Colonic mucosa (tissue), 4 donors: Measurements from ENCODE around the gene DGKB. TPM values are rescaled to one million over a fixed set of nuclear protein-coding genes. Genes with fewer than 3 reads are reported as not detected.

Experiments
- DNase-seq: peaks from one replicate; pipeline ENCODE4 v3.0.0-alpha.2; 2020
- H3K27ac ChIP-seq: fragments of 200-600 bp; one replicate; pipeline ENCODE4 v1.8.0; 2021
- H3K27me3 ChIP-seq: fragments of 200-600 bp; one replicate; pipeline ENCODE4 v1.8.0; 2021
- H3K36me3 ChIP-seq: fragments of 200-600 bp; one replicate; pipeline ENCODE4 v1.8.0; 2021
- H3K4me1 ChIP-seq: fragments of 200-600 bp; one replicate; pipeline ENCODE4 v1.8.0; 2021; ENCODE audit warnings: mild to moderate bottlenecking
- H3K4me3 ChIP-seq: fragments of 200-600 bp; one replicate; pipeline ENCODE4 v1.8.0; 2021
- H3K9ac ChIP-seq, 2 donors: one replicate each; pipeline ENCODE4 v1.7.0; 2013; ENCODE audit warnings: control low read depth in 2 of 2, low read depth in 2 of 2, low read length in 2 of 2
- H3K9me3 ChIP-seq: fragments of 200-600 bp; one replicate; pipeline ENCODE4 v1.8.0; 2021
- intact Hi-C: fragments of 100-400 bp; cut with DNase I; formaldehyde crosslinking; loops from one replicate; pipeline ENCODE4 v1.14.1; 2022
- total RNA-seq, 2 donors: library from RNA; stranded (reverse); fragmentation: NEBNext Ultra II Directional in 1 of 2; extraction: Animal tissue kit (Norgen Biotek cat#: 25700) in 1 of 2; gene quantifications; one replicate each; pipeline ENCODE4 v1.2.1, GENCODE V29; 2021
- TF ChIP-seq, protein P1 (sequence below): fragments of 200-600 bp; IDR thresholded peaks from one replicate; pipeline ENCODE4 v1.8.0; 2022; ENCODE audit warnings: antibody characterized with exemption, mild to moderate bottlenecking
- donor health status: healthy.
- donor health status: DM: no; HTN: no; CAD: no.
- donor health status: DM: no; HTN: no; CAD: no.

The DGKB gene
- total RNA-seq, 2 donors from 2014 or later, result 0.25 to 0.61 TPM

DNA sequence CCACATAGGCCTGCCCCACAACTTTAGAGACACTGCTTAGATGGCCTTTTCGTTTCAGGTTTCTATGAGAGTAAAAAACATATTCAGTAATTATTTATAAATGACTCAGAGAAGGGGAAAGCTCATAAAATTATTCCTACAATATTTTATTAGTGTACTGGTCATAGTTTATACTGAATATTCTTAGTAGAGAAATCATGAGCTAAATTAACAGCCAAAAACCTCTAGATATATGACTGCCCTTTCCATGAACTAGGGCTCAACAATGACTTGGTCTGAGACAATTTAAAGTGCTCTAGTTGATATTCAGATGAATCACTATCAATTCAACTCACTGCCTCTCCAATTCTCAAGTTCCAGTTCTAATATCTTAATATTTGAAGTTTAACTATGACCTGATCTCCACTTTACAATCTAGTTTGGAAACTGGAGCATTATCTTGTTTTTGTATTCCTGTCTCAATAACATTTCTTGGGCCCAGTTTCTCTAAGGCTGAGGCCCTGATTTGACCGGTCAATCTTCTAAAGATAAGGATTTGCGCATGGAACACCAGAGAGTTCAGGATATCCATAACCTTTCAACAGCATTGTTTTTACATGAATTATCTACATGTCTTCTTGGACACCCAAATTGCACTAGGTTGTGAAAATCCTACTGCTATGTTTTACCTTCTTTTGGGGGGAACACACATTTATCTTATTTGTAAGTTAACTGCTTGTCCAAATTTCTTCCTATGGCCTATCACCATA, 141.6 kb downstream of the DGKB start:
- no peak overlapping the region for H3K9ac ChIP-seq
- TF ChIP-seq, protein P1, sequence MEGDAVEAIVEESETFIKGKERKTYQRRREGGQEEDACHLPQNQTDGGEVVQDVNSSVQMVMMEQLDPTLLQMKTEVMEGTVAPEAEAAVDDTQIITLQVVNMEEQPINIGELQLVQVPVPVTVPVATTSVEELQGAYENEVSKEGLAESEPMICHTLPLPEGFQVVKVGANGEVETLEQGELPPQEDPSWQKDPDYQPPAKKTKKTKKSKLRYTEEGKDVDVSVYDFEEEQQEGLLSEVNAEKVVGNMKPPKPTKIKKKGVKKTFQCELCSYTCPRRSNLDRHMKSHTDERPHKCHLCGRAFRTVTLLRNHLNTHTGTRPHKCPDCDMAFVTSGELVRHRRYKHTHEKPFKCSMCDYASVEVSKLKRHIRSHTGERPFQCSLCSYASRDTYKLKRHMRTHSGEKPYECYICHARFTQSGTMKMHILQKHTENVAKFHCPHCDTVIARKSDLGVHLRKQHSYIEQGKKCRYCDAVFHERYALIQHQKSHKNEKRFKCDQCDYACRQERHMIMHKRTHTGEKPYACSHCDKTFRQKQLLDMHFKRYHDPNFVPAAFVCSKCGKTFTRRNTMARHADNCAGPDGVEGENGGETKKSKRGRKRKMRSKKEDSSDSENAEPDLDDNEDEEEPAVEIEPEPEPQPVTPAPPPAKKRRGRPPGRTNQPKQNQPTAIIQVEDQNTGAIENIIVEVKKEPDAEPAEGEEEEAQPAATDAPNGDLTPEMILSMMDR, result no peak
- no peaks in the 10 kb centered on the region for H3K27me3 ChIP-seq
- no peak overlapping the region for H3K27ac ChIP-seq
- intact Hi-C loops, result no loop called here
- no peaks in the 10 kb centered on the region for H3K9me3 ChIP-seq
- H3K4me1 ChIP-seq, result no peaks in the 10 kb centered on the region
- no peak for DNase-seq
- H3K4me3 ChIP-seq, result no peak overlapping the region
- H3K36me3 ChIP-seq, result no peaks in the 10 kb centered on the region

DNA sequence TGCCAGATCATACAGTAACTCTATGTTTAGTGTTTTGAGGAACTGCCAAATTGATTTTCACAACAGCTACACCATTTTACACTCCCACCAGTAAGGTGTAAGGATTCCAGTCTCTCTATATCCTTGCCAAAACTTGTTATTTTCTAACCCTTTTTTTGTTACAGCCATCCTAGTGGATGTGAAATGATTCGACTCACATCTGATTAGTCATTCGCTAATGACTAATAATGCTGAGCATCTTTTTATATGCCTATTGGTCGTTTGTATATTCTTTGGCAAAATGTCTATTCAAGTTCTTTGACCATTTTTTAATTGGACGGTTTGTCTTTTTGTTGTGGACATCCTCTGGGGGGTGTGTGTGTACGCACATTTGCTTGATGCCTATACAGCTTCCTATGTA, 142.8 kb downstream of the DGKB start:
- intact Hi-C loops, result no loop called here

DNA sequence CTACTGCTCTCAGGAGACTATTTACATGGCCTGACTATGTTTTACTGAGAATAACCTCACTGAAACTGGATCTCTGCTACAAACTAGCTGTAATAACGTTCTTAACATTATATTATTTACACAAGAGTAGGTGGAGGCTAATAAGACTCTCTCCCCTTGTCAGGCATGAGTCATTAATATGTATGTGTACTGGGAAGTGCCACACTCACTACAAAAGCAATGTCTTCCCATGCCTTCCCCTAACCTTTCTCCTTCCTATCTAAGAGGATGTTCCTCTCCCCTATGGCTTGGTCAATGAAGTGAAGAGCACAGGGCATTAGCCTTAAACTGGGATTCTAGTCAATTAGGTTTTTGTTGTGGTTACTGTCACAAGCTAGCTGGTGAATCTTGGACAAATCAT, 147.9 kb downstream of the DGKB start:
- Histone ChIP-seq H3K27me3 (no peaks in the 10 kb centered on the region), H3K4me1 (no peaks in the 10 kb centered on the region)

More for the DNA sequence above, 142.8 kb downstream of the DGKB start:
- Histone ChIP-seq H3K27me3 (no peaks in the 10 kb centered on the region), H3K4me3 (no peak overlapping the region), H3K27ac (no peak overlapping the region), H3K9ac (no peak overlapping the region), H3K9me3 (no peaks in the 10 kb centered on the region), H3K36me3 (no peaks in the 10 kb centered on the region), H3K4me1 (no peaks in the 10 kb centered on the region)
- TF ChIP-seq, protein P1, result no peak
- no peak for DNase-seq

DNA sequence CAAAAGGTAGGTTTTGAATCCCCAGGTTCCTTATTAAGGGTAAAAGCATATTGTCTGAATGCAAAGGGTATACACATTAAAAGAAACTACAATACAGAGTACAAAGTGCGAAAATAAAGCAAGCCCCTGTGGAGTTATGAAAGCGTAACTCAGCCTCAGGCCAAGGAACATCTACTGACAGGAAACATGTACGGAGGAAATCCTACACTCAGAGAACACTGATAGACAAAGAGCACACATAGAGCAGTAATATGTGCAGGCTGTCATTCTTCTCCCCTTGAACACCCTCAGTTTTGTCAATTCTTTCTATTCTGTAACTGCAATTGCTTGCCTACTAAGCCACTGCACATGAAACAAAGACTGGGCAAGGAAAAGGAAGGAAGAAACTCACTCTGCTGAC, 150.2 kb downstream of the DGKB start:
- Histone ChIP-seq H3K9me3 (no peaks in the 10 kb centered on the region), H3K36me3 (no peaks in the 10 kb centered on the region), H3K4me1 (no peaks in the 10 kb centered on the region), H3K27ac (no peak overlapping the region), H3K27me3 (no peaks in the 10 kb centered on the region), H3K9ac (no peak overlapping the region), H3K4me3 (no peak overlapping the region)
- TF ChIP-seq, protein P1, result no peak
- no peak for DNase-seq
- intact Hi-C loops, result no loop called here

More for the DNA sequence above, 147.9 kb downstream of the DGKB start:
- H3K9ac ChIP-seq, result no peak overlapping the region
- H3K36me3 ChIP-seq, result no peaks in the 10 kb centered on the region
- no peaks in the 10 kb centered on the region for H3K9me3 ChIP-seq
- no peak for DNase-seq
- no peak overlapping the region for H3K27ac ChIP-seq
- TF ChIP-seq, protein P1, result no peak
- intact Hi-C loops, result no loop called here
- no peak overlapping the region for H3K4me3 ChIP-seq

DNA sequence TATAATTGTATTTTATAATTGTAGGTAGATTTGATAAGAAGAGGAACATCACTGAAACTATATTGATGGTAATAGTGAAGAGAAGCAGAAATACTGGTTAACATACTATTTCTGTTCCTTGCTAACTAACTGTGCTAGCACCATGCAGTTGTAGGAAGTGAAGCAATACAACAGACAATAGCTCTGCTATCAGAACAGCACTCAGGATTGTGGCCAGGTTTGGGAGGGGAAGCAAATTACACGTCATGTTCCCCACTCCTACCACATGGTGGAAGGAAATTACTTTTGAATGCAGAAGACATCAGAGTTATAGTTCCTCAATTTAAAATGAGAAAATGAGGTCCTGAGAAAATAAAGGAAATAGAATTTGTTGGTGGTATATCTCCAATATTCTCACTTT, 151.1 kb downstream of the DGKB start:
- intact Hi-C loops, result no loop called here

More for the DNA sequence above, 151.1 kb downstream of the DGKB start:
- Histone ChIP-seq H3K27ac (no peak overlapping the region), H3K27me3 (no peaks in the 10 kb centered on the region), H3K9ac (no peak overlapping the region), H3K9me3 (no peaks in the 10 kb centered on the region), H3K4me1 (no peaks in the 10 kb centered on the region), H3K4me3 (no peak overlapping the region), H3K36me3 (no peaks in the 10 kb centered on the region)
- no peak for DNase-seq
- TF ChIP-seq, protein P1, result no peak
